Small intestine (tissue), 7 donors: ENCODE results near the gene ASNSD1. TPM values are rescaled to one million over a fixed set of nuclear protein-coding genes. Genes with fewer than 3 reads are reported as not detected.
A peak's percentile ranks its signal among the peaks of the same experiment; 100 is the strongest.
"Not testable (repeated sequence)": the region's sequence is repeated elsewhere in the genome, so short reads cannot be mapped to it uniquely, and the experiment has no call there.

Source experiments
- DNase-seq, 2 donors: peaks; one replicate each; pipeline versions ENCODE4 v3.0.0 to v3.0.0-alpha.2; 2013
- FAIRE-seq: peaks from 2 replicates; lab custom pipeline; 2012; peaks lifted over from hg19 to GRCh38; lab: Jason Lieb, UNC
- H3K27ac ChIP-seq, 3 donors: one replicate each; pipeline ENCODE4 v1.5.1; 2013; ENCODE audit warnings: low read length in 2 of 3, mild to moderate bottlenecking in 2 of 3, control low read depth in 1 of 3, inconsistent platforms in 1 of 3, low read depth in 1 of 3, moderate library complexity in 1 of 3
- H3K27me3 ChIP-seq, 3 donors: one replicate each; pipeline ENCODE4 v1.6.1; 2013; ENCODE audit warnings: low read length in 3 of 3, inconsistent platforms in 1 of 3; ENCODE audit not compliant: control insufficient read depth in 3 of 3, insufficient read depth in 3 of 3
- H3K36me3 ChIP-seq, 3 donors: one replicate each; pipeline ENCODE4 v1.6.1; 2013; ENCODE audit warnings: low read length in 3 of 3, inconsistent platforms in 1 of 3, low read depth in 1 of 3, mild to moderate bottlenecking in 1 of 3, moderate library complexity in 1 of 3; ENCODE audit not compliant: control insufficient read depth in 3 of 3, insufficient read depth in 2 of 3
- H3K4me1 ChIP-seq, 3 donors: one replicate each; pipeline ENCODE4 v1.6.1; 2013; ENCODE audit warnings: low read length in 2 of 3, inconsistent platforms in 1 of 3, low read depth in 1 of 3, mild to moderate bottlenecking in 1 of 3, moderate library complexity in 1 of 3; ENCODE audit not compliant: control insufficient read depth in 3 of 3, insufficient read depth in 2 of 3
- H3K4me3 ChIP-seq, 3 donors: one replicate each; pipeline ENCODE4 v1.5.1; 2013; ENCODE audit warnings: low read length in 3 of 3, control low read depth in 1 of 3, inconsistent platforms in 1 of 3, low read depth in 1 of 3, mild to moderate bottlenecking in 1 of 3, moderate library complexity in 1 of 3
- H3K9me3 ChIP-seq, 2 donors: one replicate each; pipeline ENCODE4 v1.6.1; 2013; ENCODE audit warnings: low read depth in 1 of 2, low read length in 1 of 2; ENCODE audit not compliant: control insufficient read depth in 2 of 2, insufficient read depth in 1 of 2
- WGBS, 3 donors: extraction: QIAGEN DNeasy Blood & Tissue Kit; methylation state at CpG; one replicate each; pipeline ENCODE4 v1.1.7; 2013; 5-methylcytosine and 5-hydroxymethylcytosine counted together
- polyA plus RNA-seq, 4 donors: library from polyadenylated mRNA; stranded (reverse) in 3 of 4; unstranded in 1 of 4; fragments of 200-250 nt in 3 of 4; fragments of 120-200 nt in 1 of 4; gene quantifications; one replicate each; pipeline versions ENCODE4 v1.2.1 to v1.2.3, GENCODE V29; 2013
- donor health status: healthy with polysubstance abuse.
- donor health status: control.
- donor health status: control.
- donor health status: Bipolar disorder and iron deficiency.
- donor health status: healthy.

The ASNSD1 gene
- polyA plus RNA-seq, 4 donors, result 27.5 to 38.2 (median 34.0) TPM

- FAIRE-seq, result no peak
- H3K4me3 ChIP-seq, result no peak overlapping the region
- peaks cover 0 to 3% (median 0%) of the 10 kb centered on the region in 3 donors for H3K4me1 ChIP-seq
- H3K27me3 ChIP-seq, result no peaks in the 10 kb centered on the region
- WGBS, 3 donors, result 15 to 33% (median 22%) methylated on average over 3 of the region's 3 CpGs
- no peak overlapping the region for H3K27ac ChIP-seq
- DNase-seq, result no peak
- H3K9me3 ChIP-seq, result peaks cover 0 to 14% of the 10 kb centered on the region in 2 donors
- H3K36me3 ChIP-seq, result no peaks in the 10 kb centered on the region
Observed at GRCh38 chr2:189654641-189655040, 6.6 kb upstream of the ASNSD1 start.

- no peaks in the 10 kb centered on the region for H3K27me3 ChIP-seq
- H3K36me3 ChIP-seq, result no peaks in the 10 kb centered on the region
- DNase-seq (peak in 1 of 2 donors; percentile 53), FAIRE-seq (no peak)
- H3K4me1 ChIP-seq, result peaks cover 2 to 6% (median 3%) of the 10 kb centered on the region in 3 donors
- H3K4me3 ChIP-seq, result no peak overlapping the region
- WGBS, 3 donors, result 54 to 70% (median 63%) methylated on average over 5 of the region's 5 CpGs
- peak overlapping the region in 1 of 3 donors; percentile 81 for H3K27ac ChIP-seq
- peaks cover 0 to 3% of the 10 kb centered on the region in 2 donors for H3K9me3 ChIP-seq
Observed at GRCh38 chr2:189657867-189658266, 3.4 kb upstream of the ASNSD1 start.

GRCh38 chr2:189658306-189659212 lies 2.7 kb upstream of the ASNSD1 start:
- Histone ChIP-seq H3K27ac (peak overlapping the region in 2 of 3 donors; percentile 55 to 81), H3K4me1 (peaks cover 2 to 7% (median 3%) of the 10 kb centered on the region in 3 donors), H3K27me3 (no peaks in the 10 kb centered on the region), H3K9me3 (no peaks in the 10 kb centered on the region), H3K4me3 (no peak overlapping the region), H3K36me3 (no peaks in the 10 kb centered on the region)
- DNase-seq, result peak in 1 of 2 donors; percentile 9
- 60 to 71% (median 68%) methylated on average over 7 of the region's 7 CpGs for WGBS, 3 donors
- FAIRE-seq, result no peak

DNA sequence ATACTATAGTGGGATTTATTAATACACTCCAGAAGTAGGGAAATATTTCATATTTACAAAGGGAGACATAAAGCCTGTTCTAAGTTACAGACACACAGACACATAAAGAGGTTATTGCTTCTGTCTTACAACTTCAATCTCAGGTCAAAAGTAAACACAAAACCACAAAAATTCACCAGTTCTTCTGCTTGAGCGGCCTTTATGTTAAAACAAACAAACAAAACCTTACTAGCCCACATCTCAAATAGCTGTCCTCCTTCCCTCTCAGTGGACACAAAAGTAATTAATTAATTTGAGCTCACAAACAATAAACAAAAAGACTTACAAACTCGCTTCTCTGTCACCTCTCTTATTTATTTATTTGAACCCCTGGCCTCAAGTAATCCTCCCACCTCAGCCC lies 1.5 kb upstream of the ASNSD1 start:
- H3K9me3 ChIP-seq, result no peaks in the 10 kb centered on the region
- no peak overlapping the region for H3K4me3 ChIP-seq
- H3K36me3 ChIP-seq, result peaks cover 0 to 3% (median 0%) of the 10 kb centered on the region in 3 donors
- H3K27ac ChIP-seq, result peak overlapping the region in 1 of 3 donors; percentile 38
- no peak for FAIRE-seq
- 61 to 84% (median 67%) methylated on average over 2 of the region's 2 CpGs for WGBS, 3 donors
- peaks cover 2 to 7% (median 3%) of the 10 kb centered on the region in 3 donors for H3K4me1 ChIP-seq
- no peaks in the 10 kb centered on the region for H3K27me3 ChIP-seq
- no peak for DNase-seq

- H3K36me3 ChIP-seq, result peaks cover 0 to 3% (median 0%) of the 10 kb centered on the region in 3 donors
- DNase-seq (peak in 1 of 2 donors; percentile 20), FAIRE-seq (no peak)
- WGBS, 3 donors, result 4 to 10% (median 8%) methylated on average over 4 of the region's 4 CpGs
- H3K4me1 ChIP-seq, result peaks cover 2 to 7% (median 3%) of the 10 kb centered on the region in 3 donors
- no peaks in the 10 kb centered on the region for H3K27me3 ChIP-seq
- H3K9me3 ChIP-seq, result no peaks in the 10 kb centered on the region
- H3K4me3 ChIP-seq, result no peak overlapping the region
- no peak overlapping the region for H3K27ac ChIP-seq
Observed at GRCh38 chr2:189660803-189661147, 484 bp upstream of the ASNSD1 start.

- 1 to 5% (median 3%) methylated on average over 9 of the region's 9 CpGs for WGBS, 3 donors
- no peak for FAIRE-seq
- peaks cover 2 to 7% (median 3%) of the 10 kb centered on the region in 3 donors for H3K4me1 ChIP-seq
Observed at GRCh38 chr2:189661957-189662321, 680 bp downstream of the ASNSD1 start.

GRCh38 chr2:189662669-189663226 lies 1.5 kb downstream of the ASNSD1 start:
- H3K9me3 ChIP-seq, result no peaks in the 10 kb centered on the region
- FAIRE-seq (no peak), DNase-seq (no peak)
- no peaks in the 10 kb centered on the region for H3K27me3 ChIP-seq
- no peak overlapping the region for H3K27ac ChIP-seq
- H3K4me3 ChIP-seq, result peak overlapping the region in 2 of 3 donors; percentile 88 to 98
- WGBS, 3 donors, result 33 to 61% (median 37%) methylated on average over 5 of the region's 5 CpGs
- H3K4me1 ChIP-seq, result peaks cover 2 to 7% (median 3%) of the 10 kb centered on the region in 3 donors
- H3K36me3 ChIP-seq, result peaks cover 0 to 12% (median 5%) of the 10 kb centered on the region in 3 donors

More at GRCh38 chr2:189661957-189662321, 680 bp downstream of the ASNSD1 start:
- Histone ChIP-seq H3K27me3 (no peaks in the 10 kb centered on the region), H3K36me3 (peaks cover 0 to 7% (median 3%) of the 10 kb centered on the region in 3 donors), H3K27ac (peak overlapping the region in 2 of 3 donors; percentile 72 to 91), H3K9me3 (no peaks in the 10 kb centered on the region), H3K4me3 (peak overlapping the region; percentile 69 to 98 (median 88))
- peak in 1 of 2 donors; percentile 31 for DNase-seq

- H3K4me3 ChIP-seq, H3K9me3 ChIP-seq, DNase-seq, H3K4me1 ChIP-seq, H3K27me3 ChIP-seq, H3K27ac ChIP-seq, FAIRE-seq: not testable (repeated sequence)
- H3K36me3 ChIP-seq, result peaks cover 0 to 12% (median 8%) of the 10 kb centered on the region in 3 donors
- WGBS, 3 donors, result 95 to 98% (median 96%) methylated on average over 12 of the region's 12 CpGs
Observed at GRCh38 chr2:189663319-189663718, 2.1 kb downstream of the ASNSD1 start.
